A549 treated with AZD9567 at 1 μM for 4 hours (cell line): Measurements from ENCODE around the gene GDF2. TPM values are rescaled to one million over a fixed set of nuclear protein-coding genes. Genes with fewer than 3 reads are reported as not detected.

ENCODE experiments used
- total RNA-seq: library from RNA; stranded (reverse); fragments of 200-300 nt; extraction: Qiagen RNA extraction; gene quantifications from 5 replicates; pipeline ENCODE4 v1.2.3, GENCODE V29; 2022; ENCODE audit not compliant: insufficient read depth

GDF2 gene
- not detected in 5 replicates for total RNA-seq

DNA sequence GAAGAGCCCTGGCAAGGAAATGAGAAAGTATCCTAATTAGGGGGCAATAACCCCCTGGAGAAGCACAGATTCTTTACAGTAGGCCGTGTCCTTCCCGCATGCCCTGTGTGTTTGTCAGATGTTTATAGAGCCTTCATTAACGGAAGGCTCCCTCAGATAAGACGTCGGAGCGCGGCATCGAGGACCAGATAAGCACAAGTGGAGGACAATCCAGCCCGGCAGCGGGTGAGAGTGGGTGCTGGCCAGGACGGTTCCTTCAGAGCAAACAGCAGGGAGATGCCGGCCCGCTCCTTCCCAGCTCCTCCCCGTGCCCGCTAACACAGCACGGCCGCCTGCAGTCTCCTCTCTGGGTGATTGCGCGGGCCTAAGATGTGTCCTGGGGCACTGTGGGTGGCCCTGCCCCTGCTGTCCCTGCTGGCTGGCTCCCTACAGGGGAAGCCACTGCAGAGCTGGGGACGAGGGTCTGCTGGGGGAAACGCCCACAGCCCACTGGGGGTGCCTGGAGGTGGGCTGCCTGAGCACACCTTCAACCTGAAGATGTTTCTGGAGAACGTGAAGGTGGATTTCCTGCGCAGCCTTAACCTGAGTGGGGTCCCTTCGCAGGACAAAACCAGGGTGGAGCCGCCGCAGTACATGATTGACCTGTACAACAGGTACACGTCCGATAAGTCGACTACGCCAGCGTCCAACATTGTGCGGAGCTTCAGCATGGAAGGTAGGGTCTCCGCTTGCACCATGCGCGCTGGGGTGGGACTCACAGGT, at the start of gene GDF2:
Gene GDF2 (plus strand): TSS at position 155 of the 762 bp plus-strand sequence. CDS start 215 bp downstream, at position 370.

DNA sequence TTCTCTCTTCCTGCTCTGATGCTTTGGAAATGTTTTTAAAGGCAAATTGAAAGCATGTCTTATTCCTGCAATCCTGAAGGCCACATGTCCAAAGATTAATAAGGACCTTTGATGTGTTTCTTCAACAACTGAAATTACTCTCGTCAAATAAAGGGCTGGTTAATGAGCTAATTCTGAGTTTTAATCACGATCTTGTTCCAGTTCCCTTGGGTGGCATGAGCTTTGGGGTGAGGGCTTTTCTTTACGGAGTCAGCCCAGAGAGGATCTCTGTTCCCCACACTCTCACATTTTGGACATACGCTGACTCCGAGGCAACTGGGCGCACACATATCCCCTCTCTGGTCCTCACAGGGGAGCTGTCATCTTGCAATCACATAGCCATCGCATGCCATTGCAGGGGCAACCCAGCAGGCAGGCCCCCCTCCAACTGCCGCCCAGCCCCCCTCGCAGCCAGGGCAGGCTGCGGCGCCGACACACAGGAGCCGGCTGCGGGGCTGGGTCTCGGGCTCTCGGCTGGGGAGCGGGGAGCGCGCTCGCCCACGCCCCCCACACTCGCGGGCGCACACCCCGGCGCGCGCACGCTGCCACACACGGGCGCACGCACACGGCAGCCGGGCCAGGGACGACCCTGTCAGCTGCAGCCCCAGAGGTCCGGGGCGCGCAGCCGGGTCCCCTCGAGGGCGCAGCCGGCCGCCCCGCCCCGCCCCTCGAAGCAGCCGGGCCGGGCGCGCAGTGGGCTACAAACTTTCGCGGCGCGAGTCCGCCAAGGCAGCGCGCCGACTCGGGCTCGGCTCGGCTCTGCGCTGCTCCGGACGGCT, 22.4 kb upstream of the GDF2 start, which contains the start of gene GDF10:
Gene GDF10 (plus strand): TSS at position 587 of the 818 bp plus-strand sequence. CDS start 455 bp downstream, outside the sequence.

GRCh38 chr10:47348138-47348651, 25.9 kb downstream of the GDF2 start, which contains the start of gene RBP3:
RBP3 (plus strand) TSS chr10:47348363; CDS start chr10:47348485, 122 bp downstream.

Other genes starting within 250 kb of the GDF2 start
- 0.05 TPM in 3 of 5 replicates, not detected in the others for gene GDF10, start 22.3 kb upstream of the GDF2 start, total RNA-seq
- gene RBP3, start 25.9 kb downstream of the GDF2 start, total RNA-seq, result not detected in 5 replicates
- gene ZNF488, start 61.8 kb downstream of the GDF2 start, total RNA-seq, result 11.7 to 13.9 TPM (median 12.4 TPM) in 5 replicates
- gene ANXA8, start 161.7 kb downstream of the GDF2 start, total RNA-seq, result 25.9 to 38.0 TPM (median 26.7 TPM) in 5 replicates
- gene FAM25G, start 169.2 kb downstream of the GDF2 start, total RNA-seq, result 0.87 to 0.88 TPM in 2 of 5 replicates, not detected in the others
- 7.5 to 12.6 TPM (median 11.7 TPM) in 5 replicates for gene AGAP9, start 201.2 kb downstream of the GDF2 start, total RNA-seq